Effector memory CD4-positive, alpha-beta T cell (primary cell): ENCODE results near the gene FBXO17.
"Not testable (repeated sequence)": the region's sequence is repeated elsewhere in the genome, so short reads cannot be mapped to it uniquely, and the experiment has no call there.

ENCODE experiments used
- DNase-seq, 3 donors: peaks; one replicate each; pipeline ENCODE4 v3.0.0-alpha.2; 2020
- H3K27ac ChIP-seq: 2 replicates; pipeline ENCODE4 v1.7.0; 2013; ENCODE audit warnings: mild to moderate bottlenecking, low read length, moderate library complexity; ENCODE audit not compliant: insufficient read depth, poor library complexity, severe bottlenecking
- H3K27me3 ChIP-seq: replicated peaks from 2 replicates; pipeline ENCODE4 v1.7.0; 2013; ENCODE audit warnings: mild to moderate bottlenecking, low read length; ENCODE audit not compliant: insufficient read depth, control insufficient read depth, poor library complexity, severe bottlenecking
- H3K36me3 ChIP-seq: 2 replicates; pipeline ENCODE4 v1.7.0; 2013; ENCODE audit warnings: mild to moderate bottlenecking, low read length, moderate library complexity; ENCODE audit not compliant: control insufficient read depth, insufficient read depth
- H3K4me1 ChIP-seq: 2 replicates; pipeline ENCODE4 v1.7.0; 2013; ENCODE audit warnings: low read length, mild to moderate bottlenecking; ENCODE audit not compliant: control insufficient read depth, insufficient read depth, poor library complexity, severe bottlenecking
- H3K4me3 ChIP-seq: 2 replicates; pipeline ENCODE4 v1.7.0; 2013; ENCODE audit warnings: low read length, low read depth, mild to moderate bottlenecking; ENCODE audit not compliant: insufficient read depth, poor library complexity, severe bottlenecking
- H3K9me3 ChIP-seq: 2 replicates; pipeline ENCODE4 v1.7.0; 2013; ENCODE audit warnings: mild to moderate bottlenecking, low read length, moderate library complexity; ENCODE audit not compliant: control insufficient read depth

The FBXO17 gene

DNA sequence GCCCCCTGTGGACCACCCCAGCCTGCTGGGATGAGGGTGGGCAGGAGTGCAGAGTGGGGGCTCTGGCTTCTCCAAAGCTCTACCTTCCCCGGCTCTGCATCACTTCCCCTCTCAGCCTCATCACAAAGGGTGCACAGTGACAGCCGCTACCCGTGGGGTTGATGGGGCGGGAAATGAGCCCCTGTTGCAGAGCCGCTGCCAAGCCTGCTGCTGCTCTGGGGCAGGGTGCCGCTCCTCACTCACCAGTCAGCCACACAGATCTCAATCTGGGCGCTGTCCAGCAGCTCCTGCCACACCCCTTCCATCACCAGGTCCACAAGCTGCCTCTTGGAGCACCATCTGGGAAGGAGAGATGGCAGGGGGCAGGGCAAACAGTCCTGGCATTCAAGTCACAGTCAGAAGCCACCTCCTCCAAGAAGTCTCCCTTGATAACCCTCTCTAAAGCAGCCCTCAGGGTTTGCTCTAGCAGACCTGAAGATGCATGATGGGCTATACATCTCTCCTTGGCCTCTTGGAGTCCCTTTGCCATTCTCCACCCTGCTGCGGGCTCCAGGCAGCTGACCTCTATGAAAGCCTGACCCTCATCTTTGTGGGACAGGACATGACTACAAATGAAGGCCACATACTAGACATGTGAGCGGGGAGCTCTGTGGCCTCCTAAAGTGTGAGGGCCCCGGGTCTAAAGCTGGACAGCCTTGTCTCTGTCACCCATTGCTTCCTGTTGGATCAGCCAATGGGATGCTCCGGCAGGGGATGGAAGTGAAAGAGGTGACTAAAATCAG lies 29.1 kb downstream of the FBXO17 start:
- no peak overlapping the region for H3K4me3 ChIP-seq
- H3K9me3 ChIP-seq, result no peaks in the 10 kb centered on the region
- no peak for DNase-seq
- H3K27ac ChIP-seq, result no peak overlapping the region
- H3K27me3 ChIP-seq, result no peaks in the 10 kb centered on the region
- no peaks in the 10 kb centered on the region for H3K36me3 ChIP-seq
- H3K4me1 ChIP-seq, result peaks cover 6% of the 10 kb centered on the region

DNA sequence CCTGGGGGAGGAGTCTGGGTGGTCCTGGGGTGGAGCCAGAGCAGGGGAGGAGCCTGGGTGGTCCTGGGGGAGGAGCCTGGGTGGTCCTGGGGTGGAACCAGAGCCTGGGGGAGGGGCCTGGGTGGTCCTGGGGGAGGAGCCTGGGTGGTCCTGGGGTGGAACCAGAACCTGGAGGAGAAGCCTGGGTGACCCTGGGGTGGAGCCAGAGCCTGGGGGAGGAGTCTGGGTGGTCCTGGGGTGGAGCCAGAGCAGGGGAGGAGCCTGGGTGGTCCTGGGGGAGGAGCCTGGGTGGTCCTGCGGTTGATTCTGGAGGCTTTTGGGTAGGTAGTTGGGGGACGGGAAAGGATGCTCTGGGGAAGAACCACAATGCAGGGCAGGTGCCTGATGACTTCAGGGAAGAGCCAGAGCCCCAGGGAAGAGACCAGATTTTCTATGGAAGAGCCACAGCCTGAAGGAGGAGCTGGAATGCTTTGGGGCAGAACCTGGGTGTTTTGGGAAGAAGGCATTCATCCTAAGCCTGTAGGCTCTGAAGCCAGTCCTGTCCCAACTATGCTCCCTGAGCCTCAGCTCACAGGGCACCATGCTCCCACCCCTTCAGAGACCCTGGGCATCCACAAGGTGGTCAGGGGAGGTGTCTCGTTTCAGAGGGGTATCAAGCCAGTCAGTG lies 29.8 kb downstream of the FBXO17 start:
- Histone ChIP-seq H3K9me3 (no peaks in the 10 kb centered on the region), H3K4me3 (no peak overlapping the region), H3K27ac (no peak overlapping the region), H3K4me1 (peaks cover 6% of the 10 kb centered on the region), H3K36me3 (no peaks in the 10 kb centered on the region), H3K27me3 (no peaks in the 10 kb centered on the region)
- no peak for DNase-seq

DNA sequence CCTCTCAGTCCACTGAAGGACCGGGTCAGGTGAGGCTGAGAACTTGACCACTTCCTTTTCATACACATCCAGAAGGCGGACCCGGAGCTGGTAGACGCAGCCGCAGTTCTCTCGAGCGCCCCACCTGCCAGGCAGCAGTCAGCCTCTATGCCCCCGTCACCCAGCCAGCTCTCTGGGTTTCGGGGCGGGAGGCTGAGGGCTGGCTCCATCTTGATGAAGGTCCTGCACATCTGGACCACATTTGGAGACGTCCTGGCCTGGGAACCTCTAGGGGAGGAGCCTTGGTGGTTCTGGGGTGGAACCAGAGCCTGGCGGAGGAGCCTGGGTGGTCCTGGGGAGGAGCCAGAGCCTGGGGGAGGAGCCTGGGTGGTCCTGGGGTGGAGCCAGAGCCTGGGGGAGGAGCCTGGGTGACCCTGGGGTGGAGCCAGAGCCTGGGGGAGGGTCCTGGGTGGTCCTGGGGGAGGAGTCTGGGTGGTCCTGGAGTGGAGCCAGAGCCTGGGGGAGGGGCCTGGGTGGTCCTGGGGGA lies 30.5 kb downstream of the FBXO17 start:
- DNase-seq, result no peak

DNA sequence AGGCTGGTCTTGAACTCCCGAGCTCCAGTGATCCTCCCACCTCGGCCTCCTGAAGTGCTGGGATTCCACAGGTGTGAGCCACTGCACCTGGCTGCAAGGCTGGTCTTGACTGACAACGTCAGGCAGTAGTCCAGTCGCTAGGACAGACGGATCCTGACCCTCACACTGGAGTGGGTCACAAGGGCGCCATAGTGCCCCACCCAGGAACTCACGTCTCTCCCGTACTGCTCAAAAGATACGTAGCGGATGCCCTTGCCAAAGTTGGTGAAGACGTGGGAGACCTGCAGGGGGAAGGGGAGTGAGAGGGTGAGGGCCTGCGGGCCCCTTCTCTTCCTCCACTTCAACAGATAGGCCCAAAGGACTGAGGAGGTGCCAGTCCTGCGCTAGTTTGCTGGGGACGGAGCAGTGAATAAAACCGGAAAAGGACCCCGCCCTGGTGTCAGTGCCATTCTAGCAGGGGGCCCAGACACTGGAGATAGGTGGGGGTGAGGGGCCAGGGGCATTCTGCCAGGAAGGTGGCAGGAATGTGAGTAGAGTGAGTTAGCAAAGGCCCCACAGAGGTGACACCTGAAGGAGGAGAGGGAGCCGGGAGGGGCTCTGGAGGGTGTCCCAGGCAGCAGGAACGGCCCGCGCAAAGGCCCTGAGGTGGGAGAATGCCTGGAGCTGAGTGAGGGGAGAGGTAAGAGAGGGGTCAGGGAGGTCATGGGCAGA lies 32.9 kb downstream of the FBXO17 start:
- no peak for DNase-seq
- Histone ChIP-seq H3K9me3 (no peaks in the 10 kb centered on the region), H3K4me1 (no peaks in the 10 kb centered on the region), H3K27me3 (no peaks in the 10 kb centered on the region), H3K4me3 (no peak overlapping the region), H3K27ac (no peak overlapping the region), H3K36me3 (no peaks in the 10 kb centered on the region)

More for the DNA sequence above, 30.5 kb downstream of the FBXO17 start:
- H3K9me3 ChIP-seq, result no peaks in the 10 kb centered on the region
- H3K36me3 ChIP-seq, result no peaks in the 10 kb centered on the region
- no peaks in the 10 kb centered on the region for H3K27me3 ChIP-seq
- peaks cover 3% of the 10 kb centered on the region for H3K4me1 ChIP-seq
- H3K4me3 ChIP-seq, result no peak overlapping the region
- H3K27ac ChIP-seq, result no peak overlapping the region

DNA sequence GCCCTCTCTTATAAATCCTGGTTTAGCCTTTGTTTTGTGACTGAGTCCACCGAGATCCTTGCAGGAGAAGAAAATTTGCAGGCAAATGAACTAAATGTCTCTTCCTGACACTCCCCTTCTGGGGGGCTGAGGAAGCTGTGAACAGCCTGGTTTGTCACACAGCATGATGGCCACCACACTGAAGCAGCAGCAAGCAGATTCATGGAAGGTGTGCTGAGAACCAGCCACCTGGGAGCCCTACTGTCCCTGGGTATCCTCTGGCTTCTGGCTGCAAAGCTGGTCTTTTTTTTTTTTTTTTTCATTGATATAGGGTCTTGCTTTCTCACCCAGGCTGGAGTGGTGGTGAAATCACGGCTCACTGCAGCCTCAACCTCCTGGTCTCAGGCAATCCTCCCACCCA lies 33.6 kb downstream of the FBXO17 start:
- no peaks in the 10 kb centered on the region for H3K27me3 ChIP-seq
- DNase-seq, result no peak

DNA sequence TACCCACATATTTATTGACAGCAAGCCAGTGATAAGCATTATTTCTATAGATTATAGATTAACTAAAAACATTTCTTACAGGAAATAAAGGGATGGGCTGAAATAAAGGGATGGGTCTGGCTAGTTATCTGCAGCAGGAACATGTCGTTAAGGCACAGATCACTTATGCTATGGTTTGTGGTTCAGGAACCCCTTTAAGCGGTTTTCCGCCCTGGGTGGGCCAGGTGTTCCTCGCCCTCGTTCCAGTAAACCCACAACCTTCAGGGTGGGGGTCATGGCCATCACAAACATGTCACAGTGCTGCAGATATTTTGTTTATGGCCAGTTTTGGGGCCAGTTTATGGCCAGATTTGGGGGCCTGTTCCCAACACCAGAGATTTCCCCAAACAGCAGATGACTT lies 34.1 kb downstream of the FBXO17 start:
- H3K9me3 ChIP-seq, H3K27ac ChIP-seq, H3K4me1 ChIP-seq, H3K27me3 ChIP-seq, H3K36me3 ChIP-seq, DNase-seq, H3K4me3 ChIP-seq: not testable (repeated sequence)

More for the DNA sequence above, 33.6 kb downstream of the FBXO17 start:
- Histone ChIP-seq H3K4me3 (no peak overlapping the region), H3K36me3 (no peaks in the 10 kb centered on the region), H3K4me1 (no peaks in the 10 kb centered on the region), H3K27ac (no peak overlapping the region), H3K9me3 (no peaks in the 10 kb centered on the region)

DNA sequence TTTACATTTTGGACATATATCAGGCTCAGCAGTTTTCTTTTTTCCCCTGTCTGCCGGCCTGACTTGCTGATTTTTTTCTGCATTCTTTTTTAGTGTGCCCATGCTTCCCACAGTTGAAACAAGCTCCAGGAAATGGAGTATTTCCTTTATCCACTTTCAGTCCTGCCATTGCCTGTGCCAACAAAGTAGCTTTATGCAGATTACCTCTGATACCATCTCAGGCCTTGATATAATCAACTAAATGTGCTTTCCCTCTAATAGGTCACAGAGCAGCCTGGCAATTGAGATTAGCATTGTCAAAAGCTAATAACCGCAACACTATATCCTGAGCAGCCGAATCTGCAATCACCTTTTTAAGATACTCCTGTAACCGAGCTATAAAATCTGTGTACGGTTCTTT lies 35.6 kb downstream of the FBXO17 start:
- DNase-seq, result no peak
- H3K27ac ChIP-seq, result no peak overlapping the region
- H3K9me3 ChIP-seq, result no peaks in the 10 kb centered on the region
- H3K4me3 ChIP-seq, result no peak overlapping the region
- no peaks in the 10 kb centered on the region for H3K36me3 ChIP-seq
- no peaks in the 10 kb centered on the region for H3K27me3 ChIP-seq
- no peaks in the 10 kb centered on the region for H3K4me1 ChIP-seq

DNA sequence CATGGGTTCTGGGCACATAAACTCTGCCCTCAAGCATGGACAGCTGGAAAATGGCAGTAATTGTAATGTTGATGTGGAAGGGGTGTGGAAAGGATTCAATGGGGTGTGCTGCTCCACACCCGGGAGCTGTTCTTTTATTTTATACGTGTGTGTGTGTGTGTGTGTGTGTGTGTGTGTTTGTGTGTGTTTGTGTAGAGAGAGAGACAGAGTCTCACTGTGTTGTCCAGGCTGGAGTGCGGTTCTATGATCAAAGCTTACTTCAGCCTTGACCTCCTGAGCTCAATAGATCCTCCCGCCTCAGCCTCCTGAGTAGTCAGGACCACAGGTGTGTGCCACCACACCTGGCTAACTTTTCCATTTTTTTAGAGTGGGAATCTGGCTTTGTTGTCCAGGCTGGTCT lies 42.0 kb downstream of the FBXO17 start:
- H3K27ac ChIP-seq, result no peak overlapping the region
- no peak for DNase-seq
- H3K36me3 ChIP-seq, result peaks cover 7% of the 10 kb centered on the region
- H3K9me3 ChIP-seq, result no peaks in the 10 kb centered on the region
- H3K4me1 ChIP-seq, result peaks cover 20% of the 10 kb centered on the region
- H3K4me3 ChIP-seq, result no peak overlapping the region
- H3K27me3 ChIP-seq, result no peaks in the 10 kb centered on the region

DNA sequence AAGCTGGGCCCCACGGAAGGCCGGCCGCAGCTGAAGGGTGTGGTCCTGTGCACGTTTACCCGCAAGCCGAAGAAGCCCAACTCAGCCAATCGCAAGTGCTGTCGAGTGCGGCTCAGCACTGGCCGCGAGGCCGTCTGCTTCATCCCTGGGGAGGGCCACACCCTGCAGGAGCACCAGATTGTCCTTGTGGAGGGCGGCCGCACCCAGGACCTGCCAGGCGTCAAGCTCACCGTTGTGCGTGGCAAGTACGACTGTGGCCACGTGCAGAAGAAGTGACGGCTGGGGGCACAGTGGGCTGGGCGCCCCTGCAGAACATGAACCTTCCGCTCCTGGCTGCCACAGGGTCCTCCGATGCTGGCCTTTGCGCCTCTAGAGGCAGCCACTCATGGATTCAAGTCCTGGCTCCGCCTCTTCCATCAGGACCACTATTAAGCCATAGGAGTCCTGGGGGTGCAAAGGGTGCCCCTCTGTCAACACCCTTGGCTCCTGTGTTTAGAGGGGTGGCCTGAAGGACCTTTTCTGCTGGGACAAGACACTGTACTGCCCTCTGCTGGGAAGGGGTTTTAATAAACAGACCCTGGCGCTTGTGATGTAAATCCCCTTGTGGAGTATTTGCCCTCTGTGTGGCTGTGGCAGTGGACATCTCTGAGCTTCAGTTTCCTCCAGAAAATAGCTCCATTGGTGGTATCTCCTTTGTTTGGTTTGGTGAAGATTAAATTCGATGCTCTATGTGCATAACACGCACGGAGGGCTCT lies 42.9 kb downstream of the FBXO17 start:
- no peak overlapping the region for H3K27ac ChIP-seq
- no peak overlapping the region for H3K4me3 ChIP-seq
- H3K4me1 ChIP-seq, result peaks cover 20% of the 10 kb centered on the region
- DNase-seq, result no peak
- no peaks in the 10 kb centered on the region for H3K27me3 ChIP-seq
- H3K9me3 ChIP-seq, result no peaks in the 10 kb centered on the region
- H3K36me3 ChIP-seq, result peaks cover 7% of the 10 kb centered on the region
